GM19372 (cell line): Measurements from ENCODE around the gene MACROD1.

Experiments
- ATAC-seq: cut with Tn5 transposase; IDR thresholded peaks from one replicate; pipeline ENCODE4 v1.9.1; 2021; ENCODE audit warnings: mild to moderate bottlenecking, low read depth, moderate library complexity; ENCODE audit not compliant: unreplicated experiment

Gene MACROD1

DNA sequence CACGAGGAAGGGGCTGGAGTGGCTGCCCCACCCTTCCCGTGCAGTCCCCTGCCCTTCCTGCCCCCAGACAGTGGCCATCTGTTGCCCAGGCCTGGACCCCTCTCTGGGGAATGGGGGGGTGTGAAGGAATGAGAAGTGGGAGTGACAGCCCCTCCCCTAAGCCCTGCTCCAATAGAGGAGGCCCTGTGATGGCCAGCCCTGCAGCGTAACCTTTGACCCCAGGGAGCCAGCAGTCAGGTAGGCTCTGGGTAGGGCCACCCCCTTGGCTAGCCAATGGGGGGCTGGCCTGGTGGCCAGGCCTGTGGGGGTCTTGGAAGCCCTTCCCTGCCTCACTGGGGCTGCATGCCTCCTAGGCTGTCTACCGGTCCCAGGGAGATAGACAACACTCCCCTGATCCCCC, 123.6 kb downstream of the MACROD1 start:
- ATAC-seq, result no peak

DNA sequence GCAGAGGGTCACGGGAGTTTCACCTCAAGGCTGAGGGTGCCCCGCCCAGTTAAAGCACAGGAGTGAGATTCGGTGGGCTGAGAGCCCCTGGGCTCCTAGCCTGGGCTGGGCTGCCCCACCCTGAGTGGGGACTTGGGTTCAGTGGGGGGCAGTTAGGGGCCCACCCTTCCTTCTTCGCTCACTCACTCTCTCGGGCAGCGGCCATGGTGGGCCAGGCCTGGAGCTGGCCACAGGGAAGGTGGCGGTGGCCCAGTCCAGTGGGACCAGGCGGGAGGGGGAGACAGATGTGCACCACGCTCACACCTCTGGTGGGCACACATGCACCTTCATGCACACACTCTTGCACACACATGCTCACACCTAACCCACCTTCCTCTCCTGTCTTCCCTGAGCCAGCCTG, 124.1 kb downstream of the MACROD1 start:
- ATAC-seq, result no peak

DNA sequence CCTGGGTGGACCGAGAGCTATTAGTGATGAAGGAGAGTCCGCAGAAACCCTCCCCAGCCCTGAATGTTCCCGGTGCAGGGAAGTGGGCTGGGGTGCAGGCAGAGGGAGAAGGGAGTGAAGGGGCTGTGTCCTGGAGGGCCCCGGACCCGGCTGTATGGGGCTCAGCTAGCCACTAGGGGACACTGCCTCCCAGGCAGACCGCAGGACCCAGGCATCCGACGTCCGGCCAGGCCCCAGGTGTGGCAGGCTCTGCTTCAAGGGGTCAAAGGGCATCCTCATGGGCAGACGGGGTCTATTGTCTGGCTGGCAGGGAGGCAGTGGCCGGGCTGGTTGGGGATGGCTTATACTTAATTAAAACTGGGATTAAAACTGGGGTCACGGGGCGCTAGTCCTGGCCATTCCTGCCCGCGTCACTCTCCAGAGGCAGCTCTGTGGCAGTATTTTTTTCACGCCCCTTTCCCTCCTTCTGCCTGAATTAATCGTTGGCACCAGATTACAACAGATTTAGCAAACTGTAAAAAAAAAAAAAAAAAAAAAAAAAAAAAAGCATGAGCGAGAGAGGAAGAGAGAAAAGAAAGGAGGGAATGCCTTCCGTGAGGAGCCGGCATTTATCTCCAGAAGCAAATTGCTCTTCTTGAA, 125.1 kb downstream of the MACROD1 start:
- ATAC-seq, result no peak

DNA sequence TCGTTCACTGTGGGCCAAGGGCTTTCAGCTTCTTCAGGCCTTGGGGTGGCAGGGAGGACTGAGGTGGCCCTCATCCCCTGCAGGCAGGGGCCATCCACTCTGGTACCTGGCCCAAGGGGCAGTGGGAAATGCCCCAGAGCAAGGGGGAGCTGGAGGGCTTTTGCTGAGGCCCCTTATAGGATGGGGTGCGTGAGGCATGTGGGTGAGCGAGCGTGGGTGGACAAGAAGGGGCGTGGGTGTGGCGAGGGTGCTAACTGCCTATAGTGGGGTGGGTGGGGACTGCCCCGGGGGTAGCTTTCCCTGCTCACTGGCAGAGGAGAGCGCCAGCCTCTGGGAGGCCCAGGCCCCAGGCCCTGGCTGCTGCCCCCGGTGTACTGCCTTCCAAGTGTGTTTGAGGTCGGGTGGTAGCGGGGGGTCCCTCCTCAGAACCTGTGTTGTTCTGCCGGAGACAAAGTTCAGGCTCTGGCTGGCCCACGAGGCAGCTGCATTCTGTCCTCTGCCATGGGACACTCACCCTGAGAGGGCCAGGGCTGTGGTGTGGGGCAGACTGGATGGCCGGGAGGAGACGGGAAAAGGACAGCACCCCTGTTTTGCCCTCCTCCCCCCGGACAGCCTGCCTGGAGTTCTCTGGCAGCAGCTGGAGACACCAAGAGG, 126.8 kb downstream of the MACROD1 start:
- no peak for ATAC-seq

DNA sequence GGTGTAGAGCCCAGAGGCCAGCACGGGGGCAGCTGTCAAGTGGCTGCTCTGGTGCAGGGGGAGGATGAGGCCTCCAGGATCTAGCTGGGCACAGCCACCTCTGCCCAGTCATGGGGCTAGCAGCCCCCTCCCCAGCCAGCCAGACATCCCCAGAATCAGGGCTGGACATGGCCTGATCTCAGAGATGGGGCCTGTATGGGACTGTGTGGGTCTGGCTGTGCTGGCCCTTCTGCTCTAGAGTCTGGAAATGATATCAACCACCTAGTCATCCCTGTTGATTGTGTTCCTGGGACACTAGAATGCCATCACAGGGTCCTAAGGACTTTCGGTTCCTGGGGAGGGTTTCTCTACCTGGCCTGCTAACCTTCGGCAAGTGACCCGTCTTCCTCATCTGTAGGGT, 127.4 kb downstream of the MACROD1 start:
- ATAC-seq, result no peak

DNA sequence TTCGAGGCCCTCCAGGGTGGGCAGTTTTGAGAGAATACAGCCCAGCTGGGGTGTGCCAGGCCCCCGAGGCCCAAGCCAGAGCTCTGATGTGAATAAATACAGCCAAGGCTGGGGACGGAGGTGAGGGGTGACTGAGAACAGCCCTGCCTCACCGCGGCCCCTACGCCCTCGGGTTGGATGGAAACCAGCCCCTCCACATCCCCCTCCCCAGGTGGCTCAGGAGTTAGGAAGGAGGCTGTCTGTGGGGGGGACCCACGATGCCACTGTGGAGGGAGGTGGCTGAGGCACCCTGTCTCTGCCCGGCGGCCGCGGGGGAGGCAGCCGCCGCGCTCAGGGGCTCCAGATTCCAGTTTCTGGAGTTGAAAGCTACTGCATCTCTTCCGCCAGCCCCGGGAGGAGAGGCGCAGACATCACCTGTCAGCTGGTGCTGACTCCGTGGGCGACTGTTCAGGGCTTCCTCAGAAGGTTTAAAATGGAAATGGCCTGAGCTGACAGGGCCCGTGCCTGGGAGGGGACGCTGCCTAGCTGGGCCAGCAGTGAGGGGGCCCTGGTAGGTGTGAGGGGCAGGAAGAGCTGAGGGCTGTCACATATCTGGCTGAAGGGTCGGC, 128.8 kb downstream of the MACROD1 start:
- no peak for ATAC-seq

DNA sequence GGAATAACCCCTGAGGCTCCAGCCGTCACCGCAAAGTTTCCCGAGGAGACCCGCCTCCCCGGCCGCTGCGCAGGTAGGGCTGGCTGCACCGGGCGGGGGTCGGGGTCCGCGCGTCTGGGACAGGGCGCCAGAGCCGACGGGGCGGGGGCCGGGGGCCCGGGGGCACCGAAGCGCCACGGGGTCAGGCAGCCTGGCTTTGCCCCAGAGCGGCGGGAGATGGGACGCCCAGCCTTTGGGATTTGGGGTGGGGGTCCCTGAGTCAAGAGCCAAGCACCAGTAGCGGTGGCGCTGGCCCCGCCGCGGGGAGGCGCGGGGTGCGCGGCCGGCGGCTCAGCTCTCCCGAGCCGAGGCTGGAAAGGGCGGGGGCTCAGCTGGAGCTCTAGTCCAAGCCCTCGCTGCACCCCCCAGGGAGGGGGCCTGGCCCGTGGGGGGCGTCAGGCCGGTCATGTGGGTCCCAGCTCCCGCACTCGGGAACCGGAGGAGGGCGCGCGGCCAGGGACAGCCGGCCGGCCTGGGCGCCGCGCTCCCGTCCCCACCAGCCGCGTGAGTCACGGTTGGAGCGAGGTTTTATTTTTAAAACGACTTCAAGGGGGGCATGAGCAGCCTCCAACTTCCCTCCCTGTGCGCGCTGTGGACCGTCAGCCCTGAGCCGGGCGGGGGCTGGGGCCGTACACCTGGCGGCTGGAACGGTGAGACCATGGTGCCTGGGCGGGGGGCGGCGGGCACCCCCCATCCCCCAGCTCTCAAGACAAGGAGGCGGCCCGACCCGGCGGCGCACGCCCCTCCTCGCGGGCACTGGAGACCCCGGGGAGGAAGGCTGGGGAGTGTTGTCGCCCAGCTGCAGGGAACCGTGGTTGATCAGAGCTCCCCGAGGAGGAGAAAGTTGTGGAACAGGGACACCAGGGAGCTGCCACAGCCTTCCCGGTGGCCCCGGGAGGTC, 129.6 kb downstream of the MACROD1 start:
- ATAC-seq, result no peak

DNA sequence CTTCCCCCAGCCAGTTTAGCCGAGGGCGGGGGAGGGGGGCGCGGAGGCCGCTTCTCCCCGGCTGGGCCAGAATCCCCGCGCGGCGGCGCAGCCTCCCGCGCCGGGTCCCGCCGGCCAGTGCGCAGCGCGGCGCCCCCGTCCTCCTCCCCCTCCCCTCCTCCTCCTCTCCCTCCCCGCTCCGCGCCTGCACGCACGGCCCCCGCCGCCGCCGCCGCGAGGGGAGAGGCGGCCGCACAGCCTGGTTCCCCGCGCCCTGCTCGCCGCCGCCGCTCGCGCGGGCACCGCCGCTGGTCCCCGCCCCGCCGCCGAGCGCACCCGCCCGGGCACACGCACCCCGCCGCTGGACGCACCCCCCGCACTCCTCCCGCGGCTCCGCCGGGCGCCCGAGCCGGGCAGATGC, 130.3 kb downstream of the MACROD1 start, which contains the start of gene FLRT1:
FLRT1 (plus strand) TSS at position 356 of the 400 bp plus-strand sequence. CDS start 80,337 bp downstream, outside the sequence.
- no peak for ATAC-seq

DNA sequence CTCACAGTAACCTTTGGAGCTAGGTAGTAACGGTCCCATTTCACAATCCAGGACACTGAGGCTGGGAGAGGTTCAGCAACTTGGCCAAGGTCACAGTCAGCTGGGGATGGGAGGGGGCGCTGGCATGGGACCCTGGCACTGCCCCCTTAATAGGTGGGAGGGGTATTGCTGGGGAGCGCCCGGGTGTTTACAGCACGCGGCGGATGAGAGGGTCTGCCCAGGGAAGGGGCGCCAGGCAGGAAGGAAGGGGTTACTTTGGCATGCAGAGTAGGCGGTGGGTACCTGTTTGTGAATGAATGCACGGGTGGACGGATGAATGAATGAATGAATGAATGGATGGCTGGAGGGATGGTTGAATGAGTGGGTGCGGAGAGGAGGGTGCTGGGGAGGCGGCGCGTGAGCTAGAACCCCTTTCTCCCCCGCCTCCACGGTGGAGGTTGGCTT, 130.8 kb downstream of the MACROD1 start:
- no peak for ATAC-seq

DNA sequence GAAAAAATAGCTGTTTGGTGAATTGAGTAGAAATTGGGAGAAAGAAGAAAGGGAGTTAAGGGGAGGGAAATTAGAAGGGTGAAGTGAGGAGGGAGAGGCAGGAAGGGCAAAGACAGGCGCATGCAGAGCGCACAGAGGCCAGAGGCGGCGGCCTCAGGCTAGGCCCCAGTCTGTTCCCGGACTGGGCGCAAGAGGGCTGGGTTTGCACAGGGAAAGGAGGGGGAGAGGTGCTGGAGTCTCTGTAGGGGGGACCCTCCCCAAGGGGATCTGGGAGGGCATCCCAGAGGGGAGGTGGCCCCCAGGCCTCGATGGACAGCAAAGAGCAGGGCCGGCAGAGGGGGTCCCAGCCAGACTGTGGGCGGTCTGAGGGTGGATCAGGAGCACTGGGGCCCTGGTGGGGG, 131.5 kb downstream of the MACROD1 start:
- no peak for ATAC-seq

DNA sequence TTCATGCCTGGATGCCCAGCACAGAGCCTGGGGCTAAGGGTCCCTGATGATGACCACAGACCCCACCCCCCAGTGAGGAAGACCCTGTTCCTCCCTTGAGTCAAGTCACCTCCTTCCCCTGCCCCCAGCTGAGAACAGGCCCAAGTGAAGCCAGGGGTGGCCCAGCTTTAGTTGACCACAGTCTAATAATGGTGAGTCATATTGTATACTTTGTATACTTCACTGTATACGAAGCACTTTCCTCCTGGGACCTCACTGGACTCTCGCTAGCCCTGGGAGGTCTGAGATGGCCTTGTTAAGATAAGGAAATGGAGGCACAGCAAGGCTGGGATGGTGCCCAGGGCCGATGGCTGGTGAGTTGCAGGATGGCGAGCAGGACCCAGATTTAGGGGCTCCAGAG, 133.9 kb downstream of the MACROD1 start:
- ATAC-seq, result no peak

DNA sequence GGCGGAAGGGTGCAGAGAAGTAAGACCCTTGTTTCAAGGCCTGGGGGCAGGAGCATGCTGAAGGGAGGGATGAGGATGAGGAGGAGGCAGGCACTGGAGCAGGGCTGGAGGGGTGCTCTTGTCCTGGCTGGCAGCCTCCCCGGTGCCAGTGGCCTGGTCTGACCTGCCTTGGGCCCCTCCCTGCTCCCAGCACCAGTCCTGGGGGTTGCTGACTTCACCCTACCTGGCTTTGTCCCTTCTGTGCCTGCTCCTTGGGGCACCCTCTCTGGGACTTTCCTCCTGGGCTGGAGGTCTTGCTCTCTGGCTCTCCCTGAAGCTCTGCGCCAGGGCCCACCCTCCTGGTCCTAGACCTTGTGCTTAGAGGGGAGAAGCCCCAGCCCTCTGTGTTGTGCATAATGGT, 134.9 kb downstream of the MACROD1 start:
- ATAC-seq, result no peak

DNA sequence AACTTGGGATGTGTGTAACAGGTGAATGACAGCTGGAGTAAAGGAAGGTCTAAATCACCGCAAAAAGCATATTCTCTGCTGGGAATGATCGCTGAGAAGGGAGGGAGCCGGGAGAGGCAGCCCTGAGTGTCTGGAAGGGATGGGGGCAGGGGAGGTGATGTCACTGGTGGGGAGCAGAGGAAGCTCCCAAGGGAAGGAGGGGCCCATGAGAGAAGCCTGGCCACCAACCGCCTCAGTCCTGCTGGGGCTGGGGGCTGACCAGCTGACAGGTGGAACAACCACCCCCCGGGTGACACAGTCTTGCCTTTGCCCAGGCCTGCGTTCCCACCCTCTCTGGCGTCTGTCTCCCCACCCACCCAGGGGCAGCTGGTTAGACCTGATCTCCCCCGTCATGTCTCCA, 136.1 kb downstream of the MACROD1 start:
- no peak for ATAC-seq

DNA sequence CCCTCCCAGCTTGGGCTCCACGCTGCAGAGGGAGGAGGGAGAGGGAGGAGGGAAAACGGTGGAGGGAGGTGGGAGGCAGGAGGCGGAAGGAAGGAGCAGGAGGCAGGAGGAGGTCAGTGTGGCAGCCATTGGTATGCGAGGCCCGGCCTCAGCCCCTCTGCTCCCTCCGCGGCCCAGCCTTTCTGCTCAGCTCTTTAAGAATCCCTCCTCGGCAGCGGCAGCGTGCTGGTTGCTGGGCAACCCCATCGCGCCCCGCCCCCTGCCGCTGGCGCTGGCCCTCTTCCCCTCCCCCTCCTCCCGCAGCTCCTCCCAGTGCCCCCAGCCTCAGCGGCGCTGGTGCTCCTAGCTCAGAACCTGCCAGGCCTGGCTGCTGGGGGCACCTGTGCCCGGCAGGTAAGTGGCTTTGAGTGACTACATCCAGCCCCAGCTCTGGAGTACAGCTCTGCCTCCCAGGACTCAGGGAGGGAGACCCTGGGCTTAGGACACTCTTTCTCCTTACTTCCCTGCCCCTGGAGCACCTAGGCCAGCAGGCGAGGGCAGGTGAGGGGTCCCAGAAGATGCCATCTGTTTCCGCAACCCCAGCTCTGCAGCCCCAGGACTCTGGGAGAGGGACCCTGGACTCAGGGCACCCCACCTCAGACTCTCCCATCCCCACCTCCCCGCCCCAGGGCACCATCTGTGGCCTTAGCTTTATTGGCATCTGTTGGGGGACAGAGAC, 137.4 kb downstream of the MACROD1 start:
- no peak for ATAC-seq

DNA sequence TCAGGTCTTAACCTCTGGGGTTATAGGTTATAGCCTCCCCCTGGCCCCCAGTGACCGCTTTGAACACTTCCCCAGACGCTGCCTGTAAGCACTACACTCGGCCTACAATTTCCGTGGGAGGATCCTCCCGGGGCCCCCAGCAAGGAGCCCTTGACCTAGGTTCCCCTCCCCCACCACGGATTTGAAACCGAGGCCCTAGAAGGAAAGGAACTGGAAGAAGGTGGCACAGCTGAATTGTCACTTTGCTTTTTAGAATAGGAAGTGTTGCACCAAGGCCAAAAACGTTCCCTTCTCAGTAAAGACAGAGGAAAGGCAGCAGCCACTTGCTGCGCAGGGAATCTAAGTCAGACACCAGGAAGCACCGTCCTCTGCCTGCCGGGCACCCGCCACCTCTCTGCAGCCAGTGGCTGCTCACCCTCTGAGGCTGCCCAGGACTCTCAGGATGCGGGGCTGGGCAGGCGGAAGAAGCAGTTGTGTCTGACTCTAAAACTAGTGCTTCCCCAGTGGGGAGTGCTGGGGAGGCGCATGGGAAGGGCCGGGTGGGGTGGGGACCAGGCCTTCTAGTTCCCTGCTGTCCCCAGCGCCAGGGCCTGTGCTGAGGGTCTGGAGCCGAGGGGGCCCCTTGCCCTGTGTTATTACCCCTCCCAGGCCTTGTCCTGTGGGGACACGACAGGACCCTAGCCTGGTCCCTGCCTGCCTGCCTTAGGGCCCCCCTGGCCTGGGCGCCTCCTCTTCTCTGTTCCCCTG, 138.1 kb downstream of the MACROD1 start:
- no peak for ATAC-seq

DNA sequence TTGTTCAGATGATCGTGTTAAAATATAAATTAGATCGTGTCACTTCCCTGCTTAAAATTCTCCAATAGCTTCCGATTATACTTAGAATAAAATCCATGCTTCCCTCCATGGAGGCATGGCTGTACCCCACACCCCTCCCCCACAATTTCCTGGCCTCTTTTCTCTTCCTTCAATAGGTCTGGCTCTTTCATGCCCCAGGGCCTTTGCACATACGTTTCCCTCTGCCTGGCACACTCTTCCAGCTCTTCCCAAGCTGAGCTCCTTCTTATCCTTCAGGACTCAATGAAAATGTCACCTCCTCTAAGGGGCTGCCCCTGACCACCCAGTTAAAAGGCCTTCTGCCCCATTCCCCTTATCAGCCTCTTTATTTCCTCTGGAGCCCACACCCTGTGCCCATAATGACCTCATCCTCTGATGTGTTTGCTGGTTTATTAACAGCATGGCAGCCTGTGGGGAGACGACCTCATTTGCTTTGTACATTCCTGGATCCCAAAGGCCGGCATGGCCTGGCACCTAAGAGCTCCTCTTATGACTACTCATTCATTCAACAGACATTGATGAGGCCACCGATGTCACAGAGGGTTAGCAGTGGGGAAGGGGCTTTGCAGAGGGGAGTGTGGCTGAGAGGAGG, 139.2 kb downstream of the MACROD1 start:
- ATAC-seq, result no peak

DNA sequence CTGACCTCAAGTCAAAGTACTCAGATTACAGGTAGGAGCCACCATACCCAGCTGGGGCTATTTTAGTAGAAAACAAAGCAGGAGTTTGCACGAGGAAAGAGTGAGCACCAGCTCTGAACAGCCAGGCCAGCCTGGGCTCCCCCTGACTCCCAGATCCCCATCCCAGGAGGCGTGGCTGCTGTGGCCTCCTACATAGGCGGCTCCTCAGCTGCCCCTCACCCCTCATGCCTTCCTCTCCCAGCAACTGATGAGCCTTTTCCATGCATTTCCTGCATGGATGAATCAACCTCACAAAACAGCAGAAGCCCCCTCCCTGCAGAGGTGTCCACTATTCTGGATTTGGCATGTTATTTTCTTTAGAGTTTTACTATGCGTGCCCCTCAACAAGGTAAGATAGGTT, 140.7 kb downstream of the MACROD1 start:
- no peak for ATAC-seq

DNA sequence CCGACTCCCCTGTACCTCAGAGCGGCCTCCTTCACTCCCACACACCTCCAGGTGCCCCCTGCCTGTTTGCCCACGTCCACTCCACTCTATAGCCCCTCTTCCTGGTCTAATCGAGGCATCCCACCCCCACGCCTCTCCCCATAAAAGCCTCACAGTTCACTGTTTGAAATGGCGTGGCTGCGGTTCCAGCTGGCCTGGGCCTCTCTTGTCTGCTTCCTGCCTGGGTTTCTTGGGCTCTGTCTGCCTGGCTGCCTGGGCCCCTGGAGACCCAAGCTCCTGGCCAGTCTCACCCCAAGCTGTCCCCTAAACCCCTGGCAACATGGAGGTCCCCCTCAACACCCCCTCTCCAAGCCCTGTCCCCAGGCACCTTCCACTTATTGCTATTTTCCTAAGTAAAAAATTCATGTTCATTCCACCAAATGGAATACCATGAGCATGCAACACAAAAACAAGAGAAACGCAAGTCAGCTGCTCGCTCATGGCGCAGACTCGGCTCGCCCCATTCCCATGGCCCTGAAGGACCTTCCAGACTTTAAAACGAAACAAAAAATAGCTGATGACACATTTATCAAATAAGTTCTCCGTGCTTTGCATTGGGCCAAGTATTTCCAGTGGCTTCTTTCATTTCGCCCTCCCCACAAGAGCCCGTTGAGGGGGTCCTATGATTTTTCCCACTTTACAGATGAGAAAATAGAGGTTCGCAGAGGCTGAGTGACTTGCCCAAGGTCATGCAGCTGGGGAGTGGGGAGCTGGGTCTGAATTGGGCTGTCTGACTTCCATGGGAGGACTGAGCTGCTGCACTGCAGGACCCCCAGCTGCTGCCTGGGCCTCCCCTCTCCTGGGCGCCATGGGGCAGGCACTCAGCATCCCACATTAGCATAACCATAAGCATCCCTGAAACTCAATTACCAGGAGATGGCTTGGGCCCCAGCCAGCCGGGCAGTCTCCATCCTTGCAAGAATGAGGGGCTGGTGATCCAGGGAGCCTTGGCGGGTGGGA, 141.9 kb downstream of the MACROD1 start:
- ATAC-seq, result no peak
